Stomach (tissue), 9 donors: ENCODE results near the gene KDM5A. TPM values are rescaled to one million over a fixed set of nuclear protein-coding genes. Genes with fewer than 3 reads are reported as not detected.

Source experiments
- DNase-seq, 2 donors: peaks; one replicate each; pipeline versions ENCODE4 v3.0.0 to v3.0.0-alpha.2; 2013 to 2019
- H3K27ac ChIP-seq, 5 donors: fragments of 200-600 bp in 4 of 5; sonication (generic) in 4 of 5; one replicate each; pipeline ENCODE4 v1.5.1; 2013 to 2019; ENCODE audit warnings: mild to moderate bottlenecking in 1 of 5, moderate library complexity in 1 of 5
- H3K27me3 ChIP-seq, 3 donors: fragments of 200-600 bp; sonication (generic); one replicate each; pipeline ENCODE4 v1.5.1; 2017 to 2019; ENCODE audit warnings: mixed run types in 1 of 3
- H3K36me3 ChIP-seq, 4 donors: fragments of 200-600 bp; sonication (generic); 1 replicate in 3 of 4; 2 replicates in 1 of 4; pipeline ENCODE4 v1.5.1; 2016 to 2019
- H3K4me1 ChIP-seq, 4 donors: fragments of 200-600 bp; sonication (generic); one replicate each; pipeline ENCODE4 v1.5.1; 2016 to 2019
- H3K4me3 ChIP-seq, 4 donors: fragments of 200-600 bp; sonication (generic) in 3 of 4; one replicate each; pipeline ENCODE4 v1.5.1; 2016 to 2019; ENCODE audit warnings: mild to moderate bottlenecking in 1 of 4
- H3K9me3 ChIP-seq, 4 donors: fragments of 200-600 bp; sonication (generic); one replicate each; pipeline ENCODE4 v1.5.1; 2016 to 2019
- EP300 ChIP-seq: sonication (generic); formaldehyde crosslinking; IDR thresholded peaks from one replicate; pipeline ENCODE4 v1.6.1; 2017; ENCODE audit warnings: antibody characterized with exemption
- POLR2A ChIP-seq, 4 donors: fragments of 450-650 bp; IDR thresholded peaks; one replicate each; pipeline ENCODE4 v1.6.1; 2016; ENCODE audit warnings: antibody characterized with exemption in 4 of 4, control low read depth in 2 of 4, mild to moderate bottlenecking in 1 of 4, moderate library complexity in 1 of 4
- POLR2AphosphoS5 ChIP-seq, 3 donors: sonication (generic); formaldehyde crosslinking; IDR thresholded peaks; one replicate each; pipeline ENCODE4 v1.6.1; 2016; ENCODE audit warnings: antibody characterized with exemption in 3 of 3
- WGBS, 5 donors: extraction: QIAGEN DNeasy Blood & Tissue Kit in 3 of 5; methylation state at CpG; one replicate each; pipeline versions ENCODE4 v1.1.5 to v1.1.7; 2013 to 2018; 5-methylcytosine and 5-hydroxymethylcytosine counted together
- intact Hi-C: fragments of 100-400 bp; cut with DNase I; formaldehyde crosslinking; loops from one replicate; pipeline ENCODE4 v1.15.1; 2023; ENCODE audit warnings: low total_unique reads
- polyA plus RNA-seq, 3 donors: library from polyadenylated mRNA; stranded (reverse); fragments of 200-250 nt; gene quantifications; one replicate each; pipeline ENCODE4 v1.2.3, GENCODE V29; 2013
- total RNA-seq, 5 donors: library from RNA; depleted of rRNA; stranded (reverse); fragments of >200 nt; gene quantifications; one replicate each; pipeline versions ENCODE4 v1.1.0 to v1.2.3, GENCODE V29; 2014 to 2016
- TF ChIP-seq, protein P1 (sequence below), 7 experiments: fragments of 450-650 bp in 4 of 7; fragments of 200-600 bp in 3 of 7; sonication (generic) in 3 of 7; IDR thresholded peaks; one replicate each; pipeline ENCODE4 v1.5.1; 2016 to 2019; ENCODE audit warnings: antibody characterized with exemption in 7 of 7, control low read depth in 2 of 7, mild to moderate bottlenecking in 1 of 7
- donor health status: healthy with polysubstance abuse.
- donor health status: Bipolar disorder and iron deficiency.
- donor health status: healthy.

Gene KDM5A
- total and polyA plus RNA-seq, 8 donors = 3.2 to 178 (median 67.5) TPM

DNA sequence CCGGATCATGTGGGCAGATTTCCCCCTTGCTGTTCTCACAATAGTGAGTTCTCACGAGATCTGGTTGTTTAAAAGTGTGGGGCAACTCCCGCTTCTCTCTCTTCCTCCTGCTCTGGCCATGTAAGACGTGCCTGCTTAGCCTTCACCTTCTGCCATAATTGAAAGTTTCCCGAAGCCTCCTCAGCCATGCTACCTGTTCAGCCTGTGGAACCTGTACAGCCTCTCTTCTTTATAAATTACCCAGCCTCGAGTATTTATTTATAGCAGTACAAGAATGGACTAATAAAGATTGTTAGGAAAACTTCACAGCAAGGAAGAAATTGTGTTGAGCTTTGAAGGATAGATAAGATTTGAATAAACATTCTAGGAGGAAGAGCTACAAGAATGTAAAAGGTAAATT, 52.1 kb downstream of the KDM5A start:
- intact Hi-C loops = no loop called here
- Histone ChIP-seq H3K27ac (no peak overlapping the region), H3K9me3 (no peaks in the 10 kb centered on the region), H3K27me3 (no peaks in the 10 kb centered on the region), H3K36me3 (peaks cover 18 to 82% (median 76%) of the 10 kb centered on the region in 4 donors), H3K4me3 (no peak overlapping the region), H3K4me1 (peaks cover 0 to 28% (median 9%) of the 10 kb centered on the region in 4 donors)
- DNase-seq = no peak
- no peak for TF ChIP-seq EP300
- TF ChIP-seq, protein P1, sequence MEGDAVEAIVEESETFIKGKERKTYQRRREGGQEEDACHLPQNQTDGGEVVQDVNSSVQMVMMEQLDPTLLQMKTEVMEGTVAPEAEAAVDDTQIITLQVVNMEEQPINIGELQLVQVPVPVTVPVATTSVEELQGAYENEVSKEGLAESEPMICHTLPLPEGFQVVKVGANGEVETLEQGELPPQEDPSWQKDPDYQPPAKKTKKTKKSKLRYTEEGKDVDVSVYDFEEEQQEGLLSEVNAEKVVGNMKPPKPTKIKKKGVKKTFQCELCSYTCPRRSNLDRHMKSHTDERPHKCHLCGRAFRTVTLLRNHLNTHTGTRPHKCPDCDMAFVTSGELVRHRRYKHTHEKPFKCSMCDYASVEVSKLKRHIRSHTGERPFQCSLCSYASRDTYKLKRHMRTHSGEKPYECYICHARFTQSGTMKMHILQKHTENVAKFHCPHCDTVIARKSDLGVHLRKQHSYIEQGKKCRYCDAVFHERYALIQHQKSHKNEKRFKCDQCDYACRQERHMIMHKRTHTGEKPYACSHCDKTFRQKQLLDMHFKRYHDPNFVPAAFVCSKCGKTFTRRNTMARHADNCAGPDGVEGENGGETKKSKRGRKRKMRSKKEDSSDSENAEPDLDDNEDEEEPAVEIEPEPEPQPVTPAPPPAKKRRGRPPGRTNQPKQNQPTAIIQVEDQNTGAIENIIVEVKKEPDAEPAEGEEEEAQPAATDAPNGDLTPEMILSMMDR (IDR thresholded peaks at IDR 0.05) = no peak
- no peak for TF ChIP-seq POLR2AphosphoS5 (IDR thresholded peaks at IDR 0.05)
- no peak for TF ChIP-seq POLR2A (IDR thresholded peaks at IDR 0.05)
- 75 to 83% (median 81%) methylated on average over 6 of the region's 6 CpGs for WGBS, 5 donors

DNA sequence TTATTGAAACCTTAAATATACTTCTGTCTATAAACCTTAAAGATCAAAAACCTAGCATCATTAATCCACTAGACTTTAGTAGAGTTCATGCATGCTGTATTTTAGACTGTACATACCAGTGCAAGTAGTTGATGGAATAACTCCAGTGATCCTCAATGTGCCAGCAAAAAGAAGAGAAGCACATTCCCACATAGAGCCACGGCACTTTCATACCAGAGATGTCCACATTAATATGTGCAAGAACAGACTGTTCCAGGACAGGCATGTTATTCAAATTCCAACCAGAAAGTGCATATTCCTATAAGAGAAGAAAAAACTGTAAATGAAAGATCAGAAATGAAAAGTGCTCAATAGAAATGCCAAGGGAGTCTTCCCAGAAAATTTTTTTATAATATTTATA, 55.0 kb downstream of the KDM5A start:
- H3K4me3 ChIP-seq = no peak overlapping the region
- H3K27ac ChIP-seq = no peak overlapping the region
- H3K27me3 ChIP-seq = no peaks in the 10 kb centered on the region
- H3K9me3 ChIP-seq = no peaks in the 10 kb centered on the region
- intact Hi-C loops = no loop called here
- 91 to 97% (median 95%) methylated on average over 1 of the region's 1 CpG for WGBS, 5 donors
- peaks cover 27 to 92% (median 88%) of the 10 kb centered on the region in 4 donors for H3K36me3 ChIP-seq
- H3K4me1 ChIP-seq = peaks cover 0 to 22% (median 5%) of the 10 kb centered on the region in 4 donors
- TF ChIP-seq POLR2AphosphoS5 (IDR thresholded peaks at IDR 0.05) (no peak), POLR2A (IDR thresholded peaks at IDR 0.05) (no peak), EP300 (no peak)
- TF ChIP-seq, protein P1 (IDR thresholded peaks at IDR 0.05) = no peak
- no peak for DNase-seq

DNA sequence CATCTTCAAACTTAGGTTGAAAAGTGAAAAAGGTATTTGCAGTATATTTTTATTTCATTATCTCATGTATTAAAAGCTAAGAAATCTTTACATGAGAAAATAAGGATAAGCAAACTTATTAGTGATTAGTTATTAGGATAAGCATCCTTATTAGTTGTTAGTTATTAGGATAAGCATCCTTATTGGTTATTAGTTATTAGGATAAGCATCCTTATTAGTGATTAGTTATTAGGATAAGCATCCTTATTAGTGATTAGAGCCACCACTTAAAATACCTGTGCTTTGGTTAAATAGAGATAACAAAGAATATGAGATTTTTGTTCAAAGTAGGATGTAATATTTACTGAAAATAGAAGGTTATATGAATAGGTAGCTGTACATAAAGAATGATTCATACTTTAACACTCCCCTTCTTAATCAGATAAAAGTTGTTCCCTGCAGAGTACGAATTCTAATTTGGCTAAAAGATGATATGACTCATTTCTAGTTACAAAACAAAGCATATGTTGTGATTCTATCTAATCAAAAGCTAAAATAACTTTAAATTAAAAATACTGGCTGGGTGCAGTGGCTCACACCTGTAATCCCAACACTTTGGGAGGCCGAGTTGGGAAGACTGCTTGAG, 56.4 kb downstream of the KDM5A start:
- no peak for DNase-seq
- H3K36me3 ChIP-seq = peaks cover 30 to 91% (median 89%) of the 10 kb centered on the region in 4 donors

DNA sequence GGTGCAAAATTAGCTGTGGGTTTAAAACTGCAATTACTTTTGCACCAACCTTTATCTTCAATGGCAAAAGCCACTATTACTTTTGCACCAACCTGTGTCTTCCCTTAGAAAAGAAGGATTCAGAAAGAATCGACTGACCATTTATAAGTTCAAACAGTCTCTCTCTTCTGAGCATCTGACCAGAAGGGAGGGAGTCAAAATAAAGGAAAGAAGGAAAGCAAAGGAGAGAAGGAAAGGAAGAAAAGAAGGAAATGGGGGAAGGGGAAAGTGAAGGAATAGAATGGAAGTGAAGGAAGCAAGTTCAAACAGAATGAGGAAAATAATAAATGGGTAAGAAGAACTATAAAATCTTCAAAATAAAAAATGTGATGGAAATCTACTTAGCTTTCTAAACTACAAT, 57.8 kb downstream of the KDM5A start:
- Histone ChIP-seq H3K4me3 (no peak overlapping the region), H3K36me3 (peaks cover 21 to 95% (median 91%) of the 10 kb centered on the region in 4 donors), H3K27me3 (no peaks in the 10 kb centered on the region), H3K4me1 (peaks cover 0 to 11% (median 0%) of the 10 kb centered on the region in 4 donors), H3K9me3 (no peaks in the 10 kb centered on the region), H3K27ac (no peak overlapping the region)
- DNase-seq = no peak
- intact Hi-C loops = no loop called here
- WGBS, 5 donors = 76 to 96% (median 90%) methylated on average over 1 of the region's 1 CpG
- no peak for TF ChIP-seq EP300
- TF ChIP-seq POLR2A (IDR thresholded peaks at IDR 0.05) = no peak
- TF ChIP-seq, protein P1 (IDR thresholded peaks at IDR 0.05) = no peak
- TF ChIP-seq POLR2AphosphoS5 (IDR thresholded peaks at IDR 0.05) = no peak

More for the DNA sequence above, 56.4 kb downstream of the KDM5A start:
- Histone ChIP-seq H3K27ac (peak overlapping the region in 1 of 5 donors; percentile 28), H3K27me3 (no peaks in the 10 kb centered on the region), H3K9me3 (no peaks in the 10 kb centered on the region), H3K4me1 (peaks cover 0 to 18% (median under 1%) of the 10 kb centered on the region in 4 donors), H3K4me3 (no peak overlapping the region)
- intact Hi-C loops = no loop called here
- no peak for TF ChIP-seq POLR2AphosphoS5 (IDR thresholded peaks at IDR 0.05)
- no peak for TF ChIP-seq EP300
- TF ChIP-seq POLR2A (IDR thresholded peaks at IDR 0.05) = no peak
- TF ChIP-seq, protein P1 (IDR thresholded peaks at IDR 0.05) = no peak
- WGBS, 5 donors = 48 to 59% (median 57%) methylated on average over 2 of the region's 2 CpGs
